Neural cell (in vitro differentiated cells): ENCODE measurements around the gene EML6. TPM values are rescaled to one million over a fixed set of nuclear protein-coding genes. Genes with fewer than 3 reads are reported as not detected.
A peak's percentile ranks its signal among the peaks of the same experiment; 100 is the strongest.

Experiments
- H2AFZ ChIP-seq: fragments of 200-600, 300-800 bp; sonication (generic), shearing (Covaris generic); 2 replicates; pipeline ENCODE4 v1.6.0; 2014; ENCODE audit warnings: low read depth, mild to moderate bottlenecking, antibody characterized with exemption, low read length, moderate library complexity
- H3F3A ChIP-seq: fragments of 200-600 bp; shearing (Covaris generic); 2 replicates; pipeline ENCODE4 v1.6.1; 2016; ENCODE audit warnings: mild to moderate bottlenecking, moderate library complexity, mixed read lengths, antibody characterized with exemption, low read length; ENCODE audit not compliant: insufficient read depth, poor library complexity, severe bottlenecking
- H3K27ac ChIP-seq: fragments of 200-600, 300-800 bp; sonication (generic), shearing (Covaris generic); 2 replicates; pipeline ENCODE4 v1.5.1; 2014; ENCODE audit warnings: mild to moderate bottlenecking, low read length, moderate library complexity
- H3K27me3 ChIP-seq: fragments of 300-800, 200-600 bp; sonication (generic), shearing (Covaris generic); 2 replicates; pipeline ENCODE4 v1.6.0; 2014; ENCODE audit warnings: mild to moderate bottlenecking, low read depth, low read length, moderate library complexity; ENCODE audit not compliant: insufficient read depth
- H3K36me3 ChIP-seq: fragments of 300-800, 200-600 bp; sonication (generic), shearing (Covaris generic); 2 replicates; pipeline ENCODE4 v1.5.1; 2014; ENCODE audit warnings: mild to moderate bottlenecking, antibody characterized with exemption, low read length, moderate library complexity; ENCODE audit not compliant: insufficient read depth
- H3K4me2 ChIP-seq: fragments of 300-800, 200-600 bp; sonication (generic), shearing (Covaris generic); 2 replicates; pipeline ENCODE4 v1.6.0; 2014; ENCODE audit warnings: mild to moderate bottlenecking, low read length
- H3K4me3 ChIP-seq: fragments of 300-800, 200-600 bp; sonication (generic), shearing (Covaris generic); 2 replicates; pipeline ENCODE4 v1.5.1; 2014; ENCODE audit warnings: mild to moderate bottlenecking, low read length, moderate library complexity
- H3K79me2 ChIP-seq: fragments of 200-600 bp; shearing (Covaris generic); replicated peaks from 2 replicates; pipeline ENCODE4 v1.6.0; 2014; ENCODE audit warnings: mild to moderate bottlenecking, low read length, moderate library complexity; ENCODE audit not compliant: insufficient read depth
- H3K9ac ChIP-seq: fragments of 300-800, 200-600 bp; sonication (generic), shearing (Covaris generic); 2 replicates; pipeline ENCODE4 v1.6.1; 2016; ENCODE audit warnings: mild to moderate bottlenecking, low read length, mixed read lengths
- H3K9me2 ChIP-seq: fragments of 200-600 bp; shearing (Covaris generic); 2 replicates; pipeline ENCODE4 v1.6.1; 2016; ENCODE audit warnings: mild to moderate bottlenecking, low read length, mixed read lengths; ENCODE audit not compliant: insufficient read depth
- H3K9me3 ChIP-seq: fragments of 200-600, 300-800 bp; sonication (generic), shearing (Covaris generic); 2 replicates; pipeline ENCODE4 v1.6.1; 2016; ENCODE audit warnings: mild to moderate bottlenecking, mixed run types, low read length, moderate library complexity, mixed read lengths
- H4K20me1 ChIP-seq: fragments of 200-600 bp; shearing (Covaris generic); 2 replicates; pipeline ENCODE4 v1.6.1; 2016; ENCODE audit warnings: mild to moderate bottlenecking, mixed run types; ENCODE audit not compliant: insufficient read depth
- EP300 ChIP-seq: fragments of 450-650 bp; conservative IDR thresholded peaks from 2 replicates; pipeline ENCODE4 v1.6.1; 2014; ENCODE audit warnings: antibody characterized with exemption, mild to moderate bottlenecking, moderate library complexity; ENCODE audit not compliant: poor library complexity, severe bottlenecking
- EZH2 ChIP-seq: fragments of 200-600, 300-800 bp; shearing (Covaris generic), sonication (generic); IDR thresholded peaks from 2 replicates; pipeline ENCODE4 v1.6.1; 2014; ENCODE audit warnings: antibody characterized with exemption, low read length, borderline replicate concordance, mild to moderate bottlenecking; ENCODE audit not compliant: insufficient read depth, poor library complexity, severe bottlenecking
- MXI1 ChIP-seq: fragments of 450-650 bp; conservative IDR thresholded peaks from 2 replicates; pipeline ENCODE4 v1.6.1; 2014; ENCODE audit warnings: antibody characterized with exemption, mild to moderate bottlenecking; ENCODE audit not compliant: poor library complexity, severe bottlenecking
- POLR2AphosphoS5 ChIP-seq: IDR thresholded peaks from 2 replicates; pipeline ENCODE4 v1.6.1; 2012
- RAD21 ChIP-seq: fragments of 450-650 bp; conservative IDR thresholded peaks from 2 replicates; pipeline ENCODE4 v1.6.1; 2014; ENCODE audit warnings: antibody characterized with exemption, mild to moderate bottlenecking, moderate library complexity
- SMC3 ChIP-seq: fragments of 450-650 bp; conservative IDR thresholded peaks from 2 replicates; pipeline ENCODE4 v1.6.1; 2014; ENCODE audit warnings: antibody characterized with exemption, mild to moderate bottlenecking, moderate library complexity; ENCODE audit not compliant: poor library complexity
- TAF1 ChIP-seq: IDR thresholded peaks from 2 replicates; pipeline ENCODE4 v1.6.1; 2012; ENCODE audit warnings: low read depth
- polyA plus RNA-seq: library from polyadenylated mRNA; depleted of rRNA; stranded (reverse); fragments of >200 nt; gene quantifications from 2 replicates; pipeline ENCODE4 v1.2.3, GENCODE V29; 2014
- TF ChIP-seq, protein P1 (sequence below): fragments of 450-650 bp; IDR thresholded peaks from 2 replicates; pipeline ENCODE4 v1.5.1; 2014; ENCODE audit warnings: antibody characterized with exemption, mild to moderate bottlenecking, moderate library complexity; ENCODE audit not compliant: poor library complexity, severe bottlenecking
- TF ChIP-seq, protein P2 (sequence below): IDR thresholded peaks from 2 replicates; pipeline ENCODE4 v1.6.1; 2012; ENCODE audit warnings: borderline replicate concordance

EML6 gene
- polyA plus RNA-seq, 1 donor from 2014 or later: 13.4 TPM

DNA sequence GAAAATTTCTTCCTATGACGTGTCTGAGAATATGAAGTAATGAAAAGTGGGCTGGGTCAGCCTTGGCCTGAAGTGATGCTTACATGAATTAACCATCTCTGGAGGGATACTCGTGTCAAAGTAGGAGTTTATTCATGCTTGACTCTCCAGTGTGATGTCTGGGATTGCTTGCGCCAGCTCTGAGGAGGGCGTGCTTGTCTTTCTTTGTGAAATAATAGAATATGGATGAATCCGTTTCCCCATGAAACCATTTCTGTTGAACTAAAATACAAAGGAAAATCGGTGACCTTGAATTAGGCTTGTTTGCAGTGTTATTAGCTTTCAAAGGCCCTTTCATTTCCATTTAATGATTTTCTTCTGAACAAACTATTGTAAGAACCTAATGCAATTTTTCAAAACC, 77.9 kb downstream of the EML6 start:
- Histone ChIP-seq H3K27me3 (no peaks in the 10 kb centered on the region), H4K20me1 (no peaks in the 10 kb centered on the region), H3F3A (no peaks in the 10 kb centered on the region), H3K36me3 (no peaks in the 10 kb centered on the region), H3K9me2 (no peaks in the 10 kb centered on the region), H3K4me3 (no peak overlapping the region), H3K27ac (peak overlapping the region; percentile 25), H3K4me2 (no peak overlapping the region), H3K79me2 (no peaks in the 10 kb centered on the region), H3K9me3 (no peaks in the 10 kb centered on the region), H2AFZ (no peak overlapping the region), H3K9ac (no peak overlapping the region)
- TF ChIP-seq SMC3: no peak

DNA sequence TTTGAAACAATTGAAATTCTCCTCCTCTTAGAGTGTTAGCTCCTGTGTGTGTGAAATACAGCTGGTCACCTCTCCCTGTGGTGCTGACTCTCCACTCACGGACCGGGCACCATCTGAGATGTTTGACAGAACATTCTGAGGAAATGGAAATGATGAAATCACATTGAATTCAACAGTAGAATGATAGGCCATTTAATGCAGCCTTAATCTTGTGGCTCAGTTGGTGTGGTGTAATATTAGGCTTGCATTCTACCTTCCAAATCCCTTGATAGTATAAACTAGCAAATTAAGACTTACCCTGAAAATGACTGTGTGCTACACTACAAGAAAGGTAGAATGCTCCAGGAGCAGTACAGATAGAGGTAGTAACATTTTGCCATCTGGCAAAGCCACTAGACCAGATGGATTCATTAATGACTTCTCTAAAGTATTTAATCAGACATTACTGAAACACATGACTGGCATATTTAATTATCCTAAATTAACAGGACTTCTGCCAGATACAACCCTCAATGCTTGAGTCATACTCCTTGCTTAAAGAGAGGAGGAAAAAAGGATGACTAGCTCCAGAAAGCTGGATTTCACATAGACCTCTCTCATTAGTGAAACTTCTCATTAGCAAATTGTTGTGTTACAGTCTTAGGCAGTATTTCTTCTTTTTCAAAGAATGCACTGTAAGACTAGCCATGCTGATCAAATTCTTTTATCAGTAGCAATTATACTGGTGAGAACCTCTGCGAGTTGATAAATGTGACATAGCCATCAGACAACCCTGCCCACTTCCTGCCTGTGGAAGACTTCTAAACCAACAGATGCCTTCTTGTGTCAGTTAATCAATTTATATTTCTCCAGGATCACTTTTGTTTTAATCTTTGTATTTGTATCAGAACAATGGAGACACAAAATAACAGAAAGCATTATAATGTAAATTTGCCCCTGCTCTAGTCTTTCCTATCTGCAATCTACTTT, 80.6 kb downstream of the EML6 start:
- no peaks in the 10 kb centered on the region for H3K27me3 ChIP-seq
- no peaks in the 10 kb centered on the region for H3F3A ChIP-seq
- no peaks in the 10 kb centered on the region for H3K9me2 ChIP-seq
- H3K4me3 ChIP-seq: no peak overlapping the region
- no peaks in the 10 kb centered on the region for H4K20me1 ChIP-seq
- TF ChIP-seq POLR2AphosphoS5 (no peak), EZH2 (no peak), EP300 (no peak), RAD21 (no peak), MXI1 (no peak), TAF1 (no peak), SMC3 (no peak)
- TF ChIP-seq, protein P1, sequence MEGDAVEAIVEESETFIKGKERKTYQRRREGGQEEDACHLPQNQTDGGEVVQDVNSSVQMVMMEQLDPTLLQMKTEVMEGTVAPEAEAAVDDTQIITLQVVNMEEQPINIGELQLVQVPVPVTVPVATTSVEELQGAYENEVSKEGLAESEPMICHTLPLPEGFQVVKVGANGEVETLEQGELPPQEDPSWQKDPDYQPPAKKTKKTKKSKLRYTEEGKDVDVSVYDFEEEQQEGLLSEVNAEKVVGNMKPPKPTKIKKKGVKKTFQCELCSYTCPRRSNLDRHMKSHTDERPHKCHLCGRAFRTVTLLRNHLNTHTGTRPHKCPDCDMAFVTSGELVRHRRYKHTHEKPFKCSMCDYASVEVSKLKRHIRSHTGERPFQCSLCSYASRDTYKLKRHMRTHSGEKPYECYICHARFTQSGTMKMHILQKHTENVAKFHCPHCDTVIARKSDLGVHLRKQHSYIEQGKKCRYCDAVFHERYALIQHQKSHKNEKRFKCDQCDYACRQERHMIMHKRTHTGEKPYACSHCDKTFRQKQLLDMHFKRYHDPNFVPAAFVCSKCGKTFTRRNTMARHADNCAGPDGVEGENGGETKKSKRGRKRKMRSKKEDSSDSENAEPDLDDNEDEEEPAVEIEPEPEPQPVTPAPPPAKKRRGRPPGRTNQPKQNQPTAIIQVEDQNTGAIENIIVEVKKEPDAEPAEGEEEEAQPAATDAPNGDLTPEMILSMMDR: no peak
- TF ChIP-seq, protein P2, sequence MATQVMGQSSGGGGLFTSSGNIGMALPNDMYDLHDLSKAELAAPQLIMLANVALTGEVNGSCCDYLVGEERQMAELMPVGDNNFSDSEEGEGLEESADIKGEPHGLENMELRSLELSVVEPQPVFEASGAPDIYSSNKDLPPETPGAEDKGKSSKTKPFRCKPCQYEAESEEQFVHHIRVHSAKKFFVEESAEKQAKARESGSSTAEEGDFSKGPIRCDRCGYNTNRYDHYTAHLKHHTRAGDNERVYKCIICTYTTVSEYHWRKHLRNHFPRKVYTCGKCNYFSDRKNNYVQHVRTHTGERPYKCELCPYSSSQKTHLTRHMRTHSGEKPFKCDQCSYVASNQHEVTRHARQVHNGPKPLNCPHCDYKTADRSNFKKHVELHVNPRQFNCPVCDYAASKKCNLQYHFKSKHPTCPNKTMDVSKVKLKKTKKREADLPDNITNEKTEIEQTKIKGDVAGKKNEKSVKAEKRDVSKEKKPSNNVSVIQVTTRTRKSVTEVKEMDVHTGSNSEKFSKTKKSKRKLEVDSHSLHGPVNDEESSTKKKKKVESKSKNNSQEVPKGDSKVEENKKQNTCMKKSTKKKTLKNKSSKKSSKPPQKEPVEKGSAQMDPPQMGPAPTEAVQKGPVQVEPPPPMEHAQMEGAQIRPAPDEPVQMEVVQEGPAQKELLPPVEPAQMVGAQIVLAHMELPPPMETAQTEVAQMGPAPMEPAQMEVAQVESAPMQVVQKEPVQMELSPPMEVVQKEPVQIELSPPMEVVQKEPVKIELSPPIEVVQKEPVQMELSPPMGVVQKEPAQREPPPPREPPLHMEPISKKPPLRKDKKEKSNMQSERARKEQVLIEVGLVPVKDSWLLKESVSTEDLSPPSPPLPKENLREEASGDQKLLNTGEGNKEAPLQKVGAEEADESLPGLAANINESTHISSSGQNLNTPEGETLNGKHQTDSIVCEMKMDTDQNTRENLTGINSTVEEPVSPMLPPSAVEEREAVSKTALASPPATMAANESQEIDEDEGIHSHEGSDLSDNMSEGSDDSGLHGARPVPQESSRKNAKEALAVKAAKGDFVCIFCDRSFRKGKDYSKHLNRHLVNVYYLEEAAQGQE: no peak
- no peaks in the 10 kb centered on the region for H3K36me3 ChIP-seq
- H3K9me3 ChIP-seq: no peaks in the 10 kb centered on the region
- H3K27ac ChIP-seq: no peak overlapping the region
- H3K4me2 ChIP-seq: no peak overlapping the region
- H2AFZ ChIP-seq: no peak overlapping the region
- no peak overlapping the region for H3K9ac ChIP-seq
- H3K79me2 ChIP-seq: no peaks in the 10 kb centered on the region
